Osteoblast (primary cell): Measurements from ENCODE around the gene NPFFR2. TPM values are rescaled to one million over a fixed set of nuclear protein-coding genes. Genes with fewer than 3 reads are reported as not detected.

Experiments
- DNase-seq: peaks from one replicate; pipeline ENCODE4 v3.0.0; 2011; ENCODE audit warnings: low spot score, mixed read lengths; ENCODE audit not compliant: insufficient read length; ENCODE audit errors: missing footprints
- H2AFZ ChIP-seq: 2 replicates; pipeline ENCODE4 v1.6.0; 2011; ENCODE audit warnings: mild to moderate bottlenecking, low read length
- H3K27ac ChIP-seq: 2 replicates; pipeline ENCODE4 v1.5.1; 2011; ENCODE audit warnings: mild to moderate bottlenecking, low read depth, low read length, moderate library complexity
- H3K27me3 ChIP-seq: 2 replicates; pipeline ENCODE4 v1.6.0; 2012; ENCODE audit warnings: mild to moderate bottlenecking, control low read depth, inconsistent platforms, low read length, moderate library complexity; ENCODE audit not compliant: insufficient read depth
- H3K36me3 ChIP-seq: 2 replicates; pipeline ENCODE4 v1.5.1; 2011; ENCODE audit warnings: mild to moderate bottlenecking, low read length, control low read depth, moderate library complexity; ENCODE audit not compliant: insufficient read depth
- H3K4me1 ChIP-seq: 2 replicates; pipeline ENCODE4 v1.5.1; 2011; ENCODE audit warnings: mild to moderate bottlenecking, low read length, control low read depth, moderate library complexity; ENCODE audit not compliant: insufficient read depth
- H3K4me2 ChIP-seq: 2 replicates; pipeline ENCODE4 v1.6.0; 2011; ENCODE audit warnings: mild to moderate bottlenecking, low read length; ENCODE audit not compliant: insufficient read depth
- H3K4me3 ChIP-seq: fragments of 200-600 bp; sonication (generic); 3 replicates; pipeline ENCODE4 v1.5.1; 2012; ENCODE audit warnings: mild to moderate bottlenecking, low read length, inconsistent platforms; ENCODE audit not compliant: insufficient read depth
- H3K79me2 ChIP-seq: 2 replicates; pipeline ENCODE4 v1.6.0; 2012; ENCODE audit warnings: mild to moderate bottlenecking, low read length, control low read depth, inconsistent platforms; ENCODE audit not compliant: insufficient read depth
- H3K9me3 ChIP-seq: 2 replicates; pipeline ENCODE4 v1.5.1; 2011; ENCODE audit warnings: low read depth, low read length, control low read depth
- H4K20me1 ChIP-seq: 2 replicates; pipeline ENCODE4 v1.6.0; 2012; ENCODE audit warnings: mild to moderate bottlenecking, low read length, control low read depth; ENCODE audit not compliant: insufficient read depth
- CTCF ChIP-seq: IDR thresholded peaks from 2 replicates; pipeline ENCODE4 v1.5.1; 2011; ENCODE audit warnings: mild to moderate bottlenecking, low read depth, low read length, moderate library complexity; ENCODE audit errors: extremely low read depth
- total RNA-seq: library from RNA; depleted of rRNA; stranded (reverse); fragments of >200 nt; gene quantifications from 2 replicates; pipeline ENCODE4 v1.2.3, GENCODE V29; 2012

Gene NPFFR2
- total RNA-seq, 1 donor: not detected

- no peaks in the 10 kb centered on the region for H3K79me2 ChIP-seq
- H2AFZ ChIP-seq: no peak overlapping the region
- H3K27me3 ChIP-seq: no peaks in the 10 kb centered on the region
- no peaks in the 10 kb centered on the region for H3K36me3 ChIP-seq
- H4K20me1 ChIP-seq: no peaks in the 10 kb centered on the region
- no peaks in the 10 kb centered on the region for H3K4me1 ChIP-seq
- H3K4me3 ChIP-seq: no peak overlapping the region
- H3K4me2 ChIP-seq: no peak overlapping the region
- TF ChIP-seq CTCF: no peak
- DNase-seq: no peak
- H3K27ac ChIP-seq: no peak overlapping the region
- no peaks in the 10 kb centered on the region for H3K9me3 ChIP-seq
Measured at GRCh38 chr4:72194453-72194852, 162.7 kb downstream of the NPFFR2 start.

Other genes with a start within 250 kb of the NPFFR2 start
- gene GC, start 247.9 kb upstream of the NPFFR2 start, total RNA-seq: not detected in 2 replicates